Fibroblast of the aortic adventitia (primary cell): ENCODE data around the gene NOL12. TPM values are rescaled to one million over a fixed set of nuclear protein-coding genes. Genes with fewer than 3 reads are reported as not detected.
"Not testable (repeated sequence)": the region's sequence is repeated elsewhere in the genome, so short reads cannot be mapped to it uniquely, and the experiment has no call there.

ENCODE experiments used
- DNase-seq: peaks from one replicate; pipeline ENCODE4 v3.0.0-alpha.2; 2010; ENCODE audit warnings: low read depth
- H3K4me3 ChIP-seq: 2 replicates; pipeline ENCODE4 v1.5.1; 2011; ENCODE audit warnings: low read depth, mild to moderate bottlenecking, control low read depth, low read length, moderate library complexity
- total RNA-seq: library from RNA; depleted of rRNA; stranded (reverse); fragments of >200 nt; gene quantifications from 2 replicates; pipeline ENCODE4 v1.2.3, GENCODE V29; 2012; ENCODE audit warnings: low replicate concordance
- TF ChIP-seq, protein P1 (sequence below): IDR thresholded peaks from 2 replicates; pipeline ENCODE4 v1.5.1; 2011; ENCODE audit warnings: mild to moderate bottlenecking, low read length, control low read depth, inconsistent platforms; ENCODE audit not compliant: insufficient read depth

NOL12 gene
- total RNA-seq, 1 donor, result 12.7 TPM

DNA sequence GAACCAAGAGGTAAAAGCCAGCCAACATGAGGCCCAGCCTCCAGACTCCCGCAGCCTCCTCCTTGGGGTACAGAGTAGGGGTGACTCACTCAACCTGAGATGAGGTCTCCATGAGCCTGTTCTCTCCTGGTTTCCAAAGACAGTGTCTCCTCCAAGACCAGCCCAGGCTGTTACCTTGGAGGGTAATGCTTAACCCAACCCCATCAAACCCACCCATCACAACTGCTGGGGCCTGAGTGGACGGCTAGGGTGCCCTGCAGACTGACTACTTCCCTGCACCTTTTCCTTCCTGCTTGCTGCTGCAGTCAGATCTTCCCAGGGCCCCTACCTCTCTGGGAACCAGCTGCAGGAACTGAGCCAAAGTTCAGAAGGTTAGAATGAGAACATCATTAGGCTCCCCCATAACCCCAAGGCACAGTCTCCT lies 5.1 kb upstream of the NOL12 start:
- no peak overlapping the region for H3K4me3 ChIP-seq
- peak; percentile 39 for DNase-seq
- TF ChIP-seq, protein P1, sequence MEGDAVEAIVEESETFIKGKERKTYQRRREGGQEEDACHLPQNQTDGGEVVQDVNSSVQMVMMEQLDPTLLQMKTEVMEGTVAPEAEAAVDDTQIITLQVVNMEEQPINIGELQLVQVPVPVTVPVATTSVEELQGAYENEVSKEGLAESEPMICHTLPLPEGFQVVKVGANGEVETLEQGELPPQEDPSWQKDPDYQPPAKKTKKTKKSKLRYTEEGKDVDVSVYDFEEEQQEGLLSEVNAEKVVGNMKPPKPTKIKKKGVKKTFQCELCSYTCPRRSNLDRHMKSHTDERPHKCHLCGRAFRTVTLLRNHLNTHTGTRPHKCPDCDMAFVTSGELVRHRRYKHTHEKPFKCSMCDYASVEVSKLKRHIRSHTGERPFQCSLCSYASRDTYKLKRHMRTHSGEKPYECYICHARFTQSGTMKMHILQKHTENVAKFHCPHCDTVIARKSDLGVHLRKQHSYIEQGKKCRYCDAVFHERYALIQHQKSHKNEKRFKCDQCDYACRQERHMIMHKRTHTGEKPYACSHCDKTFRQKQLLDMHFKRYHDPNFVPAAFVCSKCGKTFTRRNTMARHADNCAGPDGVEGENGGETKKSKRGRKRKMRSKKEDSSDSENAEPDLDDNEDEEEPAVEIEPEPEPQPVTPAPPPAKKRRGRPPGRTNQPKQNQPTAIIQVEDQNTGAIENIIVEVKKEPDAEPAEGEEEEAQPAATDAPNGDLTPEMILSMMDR, result no peak

DNA sequence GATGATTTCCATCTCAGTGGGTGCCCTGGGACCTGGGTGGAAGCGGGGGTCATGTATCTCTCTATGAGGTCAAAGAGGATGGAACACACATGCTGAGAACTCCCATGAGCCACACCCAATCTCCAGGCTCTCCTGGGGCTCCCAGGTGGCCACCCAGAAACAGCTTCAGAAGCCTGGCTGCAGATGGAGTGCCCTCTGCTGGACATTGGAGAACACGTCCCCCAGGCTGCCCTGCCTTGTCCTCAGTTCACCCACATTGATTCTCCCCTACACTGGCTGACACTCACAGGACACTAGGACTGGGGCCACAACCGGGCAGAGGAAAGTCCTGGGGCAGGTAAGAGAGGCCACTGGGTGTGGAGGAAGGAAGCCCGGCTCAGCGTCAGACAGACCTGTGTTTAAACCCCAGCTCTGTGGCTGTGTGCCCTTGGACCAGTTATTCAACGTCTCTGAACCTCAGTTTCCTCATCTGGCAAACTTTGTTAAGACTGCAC lies 4.5 kb upstream of the NOL12 start:
- H3K4me3 ChIP-seq, result no peak overlapping the region
- peak; percentile 82 for DNase-seq
- TF ChIP-seq, protein P1, result peak; percentile 94

DNA sequence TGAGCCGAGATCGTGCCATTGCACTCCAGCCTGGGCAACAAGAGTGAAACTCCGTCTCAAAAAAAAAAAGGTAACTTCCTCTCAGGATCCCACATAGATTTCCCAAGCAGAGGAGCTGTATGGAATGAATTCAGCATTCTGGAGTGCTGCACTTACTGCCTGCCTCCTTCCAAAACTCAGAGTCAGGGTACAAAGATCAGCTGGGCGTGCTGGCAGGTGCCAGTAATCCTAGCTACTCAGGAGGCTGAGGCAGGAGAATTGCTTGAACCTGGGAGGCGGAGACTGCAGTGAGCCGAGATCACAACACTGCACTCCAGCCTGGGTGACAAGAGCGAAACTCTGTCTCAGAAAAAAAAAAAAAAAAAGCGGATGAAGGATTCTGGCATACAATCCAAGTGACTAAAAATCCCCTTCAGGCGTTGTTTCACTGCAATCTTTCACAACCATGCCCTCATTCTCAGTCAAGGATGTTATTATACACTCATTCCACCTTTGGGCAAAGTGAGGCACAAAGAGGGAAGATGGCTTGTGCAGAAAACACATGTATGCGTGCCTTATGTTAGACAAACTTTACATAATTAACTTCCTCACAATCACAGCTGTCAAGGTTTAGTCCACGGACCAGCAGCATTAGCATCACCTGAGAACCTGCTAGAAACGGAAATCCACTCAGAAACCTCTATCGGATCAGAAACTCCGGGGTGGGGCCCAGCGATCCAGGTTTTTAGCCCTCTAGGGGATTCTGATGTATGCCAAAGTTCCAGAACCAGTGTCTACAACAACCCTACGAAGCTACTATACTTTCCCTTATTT lies 1.1 kb upstream of the NOL12 start:
- TF ChIP-seq, protein P1, result no peak

GRCh38 chr22:37690407-37690806 lies 4.3 kb downstream of the NOL12 start:
- H3K4me3 ChIP-seq, result no peak overlapping the region
- TF ChIP-seq, protein P1, result no peak
- DNase-seq, result no peak

More for the DNA sequence above, 1.1 kb upstream of the NOL12 start:
- no peak overlapping the region for H3K4me3 ChIP-seq
- DNase-seq, result no peak

- H3K4me3 ChIP-seq, result no peak overlapping the region
- TF ChIP-seq, protein P1, result no peak
- no peak for DNase-seq
Measured at GRCh38 chr22:37690901-37691504, 4.9 kb downstream of the NOL12 start.

- no peak overlapping the region for H3K4me3 ChIP-seq
- TF ChIP-seq, protein P1, result no peak
- no peak for DNase-seq
Measured at GRCh38 chr22:37692627-37693285, 6.6 kb downstream of the NOL12 start.

DNA sequence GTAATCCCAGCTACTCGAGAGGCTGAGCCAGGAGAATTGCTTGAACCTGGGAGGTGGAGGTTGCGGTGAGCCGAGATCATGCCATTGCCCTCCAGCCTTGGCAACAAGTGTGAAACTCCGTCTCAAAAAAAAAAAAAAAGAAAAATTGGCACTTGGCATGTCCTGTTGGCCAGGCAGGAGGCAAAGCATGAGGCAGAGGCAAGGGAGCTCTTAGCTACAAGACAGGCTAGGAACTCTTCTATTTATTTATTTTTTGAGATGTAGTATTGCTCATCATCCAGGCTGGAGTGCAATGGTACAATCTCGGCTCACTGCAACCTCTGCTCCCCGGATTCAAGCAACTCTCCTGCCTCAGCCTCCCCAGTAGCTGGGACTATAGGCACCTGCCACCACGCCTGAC lies 8.0 kb downstream of the NOL12 start:
- H3K4me3 ChIP-seq, DNase-seq: not testable (repeated sequence)

GRCh38 chr22:37696260-37696656 lies 10.1 kb downstream of the NOL12 start:
- not testable (repeated sequence) for H3K4me3 ChIP-seq, DNase-seq
